ENCODE data around the gene DDX59.

The DDX59 gene

DNA sequence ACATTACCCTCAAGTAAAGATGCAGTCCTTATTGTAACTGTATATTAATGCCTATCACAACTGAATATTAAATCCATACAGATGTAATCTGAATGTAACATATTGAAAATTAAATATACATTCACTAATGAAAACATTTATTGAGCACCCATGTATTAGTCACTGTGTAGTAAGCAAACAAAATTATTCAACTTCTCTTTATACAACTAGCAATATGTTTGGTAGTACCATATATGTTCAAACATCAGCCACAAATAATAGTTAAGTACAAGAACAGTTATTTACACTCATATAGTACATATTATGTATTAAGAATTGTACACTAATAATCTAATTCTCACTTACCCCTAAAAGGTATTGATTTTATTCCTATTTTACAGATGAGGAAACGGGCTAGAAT lies 67.1 kb downstream of the DDX59 start:
- no peaks in the 10 kb centered on the region for H3K9me3 ChIP-seq (ENCODE audit: insufficient read depth, low read depth, low read length)
- no peaks in the 10 kb centered on the region for H3K27me3 ChIP-seq (ENCODE audit: insufficient read depth, low read length, poor library complexity, severe bottlenecking)
- no peak overlapping the region for H3K4me2 ChIP-seq (ENCODE audit: low read depth, low read length, poor library complexity, severe bottlenecking)
- TF ChIP-seq, protein P1, sequence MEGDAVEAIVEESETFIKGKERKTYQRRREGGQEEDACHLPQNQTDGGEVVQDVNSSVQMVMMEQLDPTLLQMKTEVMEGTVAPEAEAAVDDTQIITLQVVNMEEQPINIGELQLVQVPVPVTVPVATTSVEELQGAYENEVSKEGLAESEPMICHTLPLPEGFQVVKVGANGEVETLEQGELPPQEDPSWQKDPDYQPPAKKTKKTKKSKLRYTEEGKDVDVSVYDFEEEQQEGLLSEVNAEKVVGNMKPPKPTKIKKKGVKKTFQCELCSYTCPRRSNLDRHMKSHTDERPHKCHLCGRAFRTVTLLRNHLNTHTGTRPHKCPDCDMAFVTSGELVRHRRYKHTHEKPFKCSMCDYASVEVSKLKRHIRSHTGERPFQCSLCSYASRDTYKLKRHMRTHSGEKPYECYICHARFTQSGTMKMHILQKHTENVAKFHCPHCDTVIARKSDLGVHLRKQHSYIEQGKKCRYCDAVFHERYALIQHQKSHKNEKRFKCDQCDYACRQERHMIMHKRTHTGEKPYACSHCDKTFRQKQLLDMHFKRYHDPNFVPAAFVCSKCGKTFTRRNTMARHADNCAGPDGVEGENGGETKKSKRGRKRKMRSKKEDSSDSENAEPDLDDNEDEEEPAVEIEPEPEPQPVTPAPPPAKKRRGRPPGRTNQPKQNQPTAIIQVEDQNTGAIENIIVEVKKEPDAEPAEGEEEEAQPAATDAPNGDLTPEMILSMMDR (conservative IDR thresholded peaks at IDR 0.05; ENCODE audit: low read length), result no peak
- no peak for TF ChIP-seq EZH2phosphoT487 (IDR thresholded peaks at IDR 0.05; ENCODE audit: borderline replicate concordance)
- no peak overlapping the region for H3K9ac ChIP-seq (ENCODE audit: low read depth, low read length, poor library complexity, severe bottlenecking)
- no peaks in the 10 kb centered on the region for H4K20me1 ChIP-seq (ENCODE audit: insufficient read depth, low read length, poor library complexity, severe bottlenecking)
- H3F3A ChIP-seq (ENCODE audit: low read depth), result no peaks in the 10 kb centered on the region
- no peak overlapping the region for H3K4me3 ChIP-seq (ENCODE audit: low read length, poor library complexity, severe bottlenecking)
- no peak overlapping the region for H2AFZ ChIP-seq (ENCODE audit: low read length)
- no peaks in the 10 kb centered on the region for H3K79me2 ChIP-seq (ENCODE audit: insufficient read depth, low read length)
- H3K36me3 ChIP-seq (ENCODE audit: insufficient read depth, low read length), result peaks cover 69% of the 10 kb centered on the region
- no peaks in the 10 kb centered on the region for H3K4me1 ChIP-seq (ENCODE audit: insufficient read depth, low read length, poor library complexity, severe bottlenecking)
- no peaks in the 10 kb centered on the region for H3K9me2 ChIP-seq (replicated peaks; ENCODE audit: low read depth, low read length)

Measured in Loucy (cell line).